ENCODE results near the gene STEAP4. TPM values are rescaled to one million over a fixed set of nuclear protein-coding genes. Genes with fewer than 3 reads are reported as not detected.

Gene STEAP4
- 10 to 100 TPM in 3 of 4 donors, 1 to 10 TPM in 1; 5.8 to 57.4 (median 22.9) TPM for total RNA-seq

DNA sequence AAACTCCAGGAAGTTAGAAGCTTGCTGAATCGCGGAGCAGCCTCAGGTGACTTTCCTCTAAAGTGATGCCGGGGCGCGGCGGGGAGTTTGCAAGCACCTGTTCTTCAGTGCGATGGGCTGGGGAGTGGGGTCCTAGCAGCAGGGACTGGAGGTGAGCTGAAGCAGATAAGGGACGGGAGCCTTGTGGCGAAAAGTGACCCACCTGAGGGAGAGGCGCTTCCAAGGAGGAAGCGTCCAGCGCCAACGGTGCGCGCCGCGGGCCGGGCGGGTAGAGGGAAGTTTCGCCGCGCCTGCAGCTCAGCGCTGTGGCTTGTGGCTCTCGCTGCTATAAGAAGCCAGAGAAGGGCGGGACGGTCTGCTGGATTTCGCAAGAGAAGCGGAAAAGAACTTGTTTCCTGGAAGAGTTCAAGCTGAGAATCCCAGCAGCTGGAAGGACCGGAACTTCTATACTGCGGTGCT, at the start of gene STEAP4:
STEAP4 (minus strand) TSS at position 305 of the 459 bp plus-strand sequence. CDS start 22,625 bp downstream, outside the sequence.
- peak; percentile 56 to 65 for DNase-seq
- peak within 1 kb of the TSS; percentile 18 to 22 for H3K4me3 ChIP-seq
- intact Hi-C loops (cut with DNase I; ENCODE audit: low total_unique reads), result no loop called here

DNA sequence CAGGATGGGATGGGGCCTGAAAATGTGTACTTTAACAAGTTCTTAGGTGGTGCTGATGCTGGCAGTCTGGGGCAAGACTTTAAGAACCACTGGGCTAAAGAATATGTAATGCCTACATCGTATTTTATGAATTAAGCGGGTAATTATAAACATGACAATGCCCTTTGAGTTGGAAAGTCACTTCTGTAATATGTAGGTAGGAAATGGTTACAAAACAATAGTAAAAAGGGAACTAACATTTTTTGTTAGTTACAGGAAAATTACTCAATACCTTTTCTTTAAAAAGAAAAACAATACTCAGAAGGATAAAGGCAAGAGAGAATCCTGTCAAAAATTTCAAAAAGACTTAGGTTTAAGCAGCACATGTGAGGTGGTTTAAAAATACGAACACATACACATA, 48.3 kb upstream of the STEAP4 start:
- no peak overlapping the region for H3K4me3 ChIP-seq
- no peak overlapping the region for H3K27ac ChIP-seq
- TF ChIP-seq, protein P1, sequence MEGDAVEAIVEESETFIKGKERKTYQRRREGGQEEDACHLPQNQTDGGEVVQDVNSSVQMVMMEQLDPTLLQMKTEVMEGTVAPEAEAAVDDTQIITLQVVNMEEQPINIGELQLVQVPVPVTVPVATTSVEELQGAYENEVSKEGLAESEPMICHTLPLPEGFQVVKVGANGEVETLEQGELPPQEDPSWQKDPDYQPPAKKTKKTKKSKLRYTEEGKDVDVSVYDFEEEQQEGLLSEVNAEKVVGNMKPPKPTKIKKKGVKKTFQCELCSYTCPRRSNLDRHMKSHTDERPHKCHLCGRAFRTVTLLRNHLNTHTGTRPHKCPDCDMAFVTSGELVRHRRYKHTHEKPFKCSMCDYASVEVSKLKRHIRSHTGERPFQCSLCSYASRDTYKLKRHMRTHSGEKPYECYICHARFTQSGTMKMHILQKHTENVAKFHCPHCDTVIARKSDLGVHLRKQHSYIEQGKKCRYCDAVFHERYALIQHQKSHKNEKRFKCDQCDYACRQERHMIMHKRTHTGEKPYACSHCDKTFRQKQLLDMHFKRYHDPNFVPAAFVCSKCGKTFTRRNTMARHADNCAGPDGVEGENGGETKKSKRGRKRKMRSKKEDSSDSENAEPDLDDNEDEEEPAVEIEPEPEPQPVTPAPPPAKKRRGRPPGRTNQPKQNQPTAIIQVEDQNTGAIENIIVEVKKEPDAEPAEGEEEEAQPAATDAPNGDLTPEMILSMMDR (IDR thresholded peaks at IDR 0.05), result no peak
- no peak for TF ChIP-seq POLR2A (IDR thresholded peaks at IDR 0.05)
- intact Hi-C loops (cut with DNase I; ENCODE audit: low total_unique reads), result no loop called here
- DNase-seq, result no peak
- no peaks in the 10 kb centered on the region for H3K4me1 ChIP-seq
- H3K27me3 ChIP-seq, result no peaks in the 10 kb centered on the region
- H3K36me3 ChIP-seq, result no peaks in the 10 kb centered on the region
- H3K9me3 ChIP-seq, result no peaks in the 10 kb centered on the region

More for the DNA sequence above, at the start of gene STEAP4:
- no peaks in the 10 kb centered on the region for H3K4me1 ChIP-seq
- no peaks in the 10 kb centered on the region for H3K9me3 ChIP-seq
- H3K27me3 ChIP-seq, result no peaks in the 10 kb centered on the region
- TF ChIP-seq POLR2A (IDR thresholded peaks at IDR 0.05), result peak in 1 of 2 donors; percentile 18
- TF ChIP-seq, protein P1 (IDR thresholded peaks at IDR 0.05), result no peak
- H3K36me3 ChIP-seq, result no peaks in the 10 kb centered on the region
- peak within 1 kb of the TSS; percentile 29 to 51 for H3K27ac ChIP-seq

DNA sequence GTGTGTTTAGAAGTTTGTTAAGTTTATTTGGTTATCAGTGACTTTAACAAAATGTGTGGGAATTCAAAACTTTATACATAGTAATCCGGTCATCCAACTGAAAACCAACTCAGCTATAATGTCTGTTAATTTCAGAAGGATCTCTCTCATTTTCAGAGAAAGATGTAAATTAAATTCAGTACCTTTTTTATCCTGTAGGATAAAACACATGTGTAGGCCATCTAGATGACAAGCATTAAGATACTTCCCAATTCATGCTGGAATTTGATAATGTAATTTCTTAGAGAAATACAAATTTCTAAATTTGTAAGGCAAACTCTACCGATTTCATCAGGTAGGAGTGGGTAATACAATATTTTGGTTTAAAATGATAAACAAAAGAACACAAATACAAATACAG, 43.4 kb upstream of the STEAP4 start:
- TF ChIP-seq, protein P1 (IDR thresholded peaks at IDR 0.05), result no peak
- no peak for TF ChIP-seq POLR2A (IDR thresholded peaks at IDR 0.05)
- Histone ChIP-seq H3K4me1 (no peaks in the 10 kb centered on the region), H3K27ac (no peak overlapping the region), H3K4me3 (no peak overlapping the region), H3K9me3 (no peaks in the 10 kb centered on the region), H3K36me3 (no peaks in the 10 kb centered on the region), H3K27me3 (no peaks in the 10 kb centered on the region)
- intact Hi-C loops (cut with DNase I; ENCODE audit: low total_unique reads), result no loop called here
- no peak for DNase-seq

DNA sequence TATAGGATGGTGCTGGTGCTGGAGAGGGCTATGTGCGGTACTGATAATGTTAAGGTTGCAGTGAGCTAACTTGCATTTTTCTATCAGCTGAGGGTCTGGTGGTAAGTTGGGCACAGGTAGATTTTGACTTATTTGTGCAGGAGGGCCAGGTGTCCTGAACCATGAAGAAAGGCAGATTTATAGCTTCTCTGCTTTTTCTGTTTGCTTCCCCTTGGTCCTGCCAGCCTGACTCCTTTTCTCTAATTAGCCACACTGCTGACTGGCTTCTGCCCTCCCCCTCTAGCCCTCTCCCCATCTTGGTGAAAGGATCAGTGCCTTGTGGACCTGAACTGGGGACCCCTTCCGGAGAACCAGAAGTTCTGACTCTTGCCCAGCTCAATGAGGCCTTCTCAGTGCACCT, 40.8 kb upstream of the STEAP4 start:
- intact Hi-C loops (cut with DNase I; ENCODE audit: low total_unique reads), result no loop called here
- no peaks in the 10 kb centered on the region for H3K9me3 ChIP-seq
- H3K27me3 ChIP-seq, result no peaks in the 10 kb centered on the region
- no peaks in the 10 kb centered on the region for H3K36me3 ChIP-seq
- H3K27ac ChIP-seq, result no peak overlapping the region
- no peaks in the 10 kb centered on the region for H3K4me1 ChIP-seq
- DNase-seq, result no peak
- no peak overlapping the region for H3K4me3 ChIP-seq
- no peak for TF ChIP-seq POLR2A (IDR thresholded peaks at IDR 0.05)
- TF ChIP-seq, protein P1 (IDR thresholded peaks at IDR 0.05), result no peak

DNA sequence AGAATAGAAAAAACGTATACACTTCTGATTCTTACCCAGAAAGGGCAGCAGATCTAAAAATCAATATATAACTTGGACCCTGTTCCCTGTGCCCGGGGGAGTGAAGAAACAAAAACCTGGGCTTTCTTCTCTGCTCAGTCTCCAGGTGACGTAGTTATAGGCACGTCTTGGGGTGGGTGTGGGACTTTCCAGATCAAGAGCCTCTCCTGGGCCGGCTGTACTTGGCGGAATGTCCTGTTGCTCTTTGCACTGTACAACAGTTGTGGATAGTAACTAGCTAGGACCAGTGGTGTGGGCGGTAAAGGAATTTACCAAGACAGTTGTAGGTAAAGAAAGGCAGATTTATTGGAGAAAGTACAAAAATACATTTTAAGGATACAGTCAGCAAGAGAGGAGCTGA, 40.4 kb upstream of the STEAP4 start:
- no peak overlapping the region for H3K27ac ChIP-seq

More for the DNA sequence above, 40.4 kb upstream of the STEAP4 start:
- no peak for DNase-seq
- TF ChIP-seq, protein P1 (IDR thresholded peaks at IDR 0.05), result no peak
- TF ChIP-seq POLR2A (IDR thresholded peaks at IDR 0.05), result no peak
- Histone ChIP-seq H3K4me3 (no peak overlapping the region), H3K36me3 (no peaks in the 10 kb centered on the region), H3K4me1 (no peaks in the 10 kb centered on the region), H3K9me3 (no peaks in the 10 kb centered on the region), H3K27me3 (no peaks in the 10 kb centered on the region)
- intact Hi-C loops (cut with DNase I; ENCODE audit: low total_unique reads), result no loop called here
